SK-N-SH (cell line): ENCODE results near the gene KRT23. TPM values are rescaled to one million over a fixed set of nuclear protein-coding genes. Genes with fewer than 3 reads are reported as not detected.
A peak's percentile ranks its signal among the peaks of the same experiment; 100 is the strongest.

Experiments
- CHD2 ChIP-seq: fragments of 150-350 bp; IDR thresholded peaks from 2 replicates; pipeline ENCODE4 v1.6.1; 2018; ENCODE audit warnings: low read length; ENCODE audit not compliant: partially characterized antibody
- CTCF ChIP-seq: fragments of 200-600 bp; sonication (generic); IDR thresholded peaks from 2 replicates; pipeline ENCODE4 v1.6.1; 2017; ENCODE audit warnings: antibody characterized with exemption, mild to moderate bottlenecking, moderate library complexity
- EP300 ChIP-seq, 2 experiments: IDR thresholded peaks; 2 replicates each; pipeline versions ENCODE4 v1.4.0 to v1.6.1; 2012; ENCODE audit warnings: borderline replicate concordance in 1 of 2, low read depth in 1 of 2, low read length in 1 of 2
- EZH2phosphoT487 ChIP-seq: fragments of 200-600 bp; sonication (generic); IDR thresholded peaks from 2 replicates; pipeline ENCODE4 v1.6.1; 2017; ENCODE audit warnings: low read depth, mixed run types, mild to moderate bottlenecking, antibody characterized with exemption, moderate library complexity, borderline replicate concordance
- FOXJ3 ChIP-seq: sonication (generic); formaldehyde crosslinking; IDR thresholded peaks from 2 replicates; pipeline ENCODE4 v1.5.1; 2020; ENCODE audit warnings: mild to moderate bottlenecking, missing genetic modification reagents
- GATA2 ChIP-seq: sonication (generic); formaldehyde crosslinking; IDR thresholded peaks from 2 replicates; pipeline ENCODE4 v1.5.0; 2020; ENCODE audit warnings: mild to moderate bottlenecking, missing genetic modification reagents
- JUND ChIP-seq: IDR thresholded peaks from 2 replicates; pipeline ENCODE4 v1.4.0; 2012
- MEF2A ChIP-seq: IDR thresholded peaks from 2 replicates; pipeline ENCODE4 v1.4.0; 2012; ENCODE audit warnings: low read depth, borderline replicate concordance
- POLR2AphosphoS5 ChIP-seq: IDR thresholded peaks from 2 replicates; pipeline ENCODE4 v1.6.1; 2012; ENCODE audit warnings: low read depth, low read length
- RAD21 ChIP-seq: IDR thresholded peaks from 2 replicates; pipeline ENCODE4 v1.6.1; 2012; ENCODE audit warnings: mild to moderate bottlenecking, low read length
- SIN3A ChIP-seq: IDR thresholded peaks from 2 replicates; pipeline ENCODE4 v1.6.1; 2012; ENCODE audit warnings: low read depth, mild to moderate bottlenecking, low read length, moderate library complexity, borderline replicate concordance
- SMC3 ChIP-seq: IDR thresholded peaks from 2 replicates; pipeline ENCODE4 v1.6.1; 2012; ENCODE audit warnings: low read depth, low read length, improper control_type of control experiment
- TEAD4 ChIP-seq: IDR thresholded peaks from 2 replicates; pipeline ENCODE4 v1.4.0; 2012; ENCODE audit warnings: mild to moderate bottlenecking, borderline replicate concordance; ENCODE audit not compliant: insufficient read depth
- USF1 ChIP-seq: IDR thresholded peaks from 2 replicates; pipeline ENCODE4 v1.4.0; 2012; ENCODE audit warnings: low read depth, borderline replicate concordance
- YY1 ChIP-seq: IDR thresholded peaks from 2 replicates; pipeline ENCODE4 v1.4.0; 2012; ENCODE audit warnings: low read depth, mild to moderate bottlenecking
- polyA plus RNA-seq, 3 experiments: library from polyadenylated mRNA; depleted of rRNA; stranded (reverse); fragments of >200 nt; gene quantifications; 2 replicates each; pipeline ENCODE4 v1.2.3, GENCODE V29; 2012
- TF ChIP-seq, protein P1 (sequence below): IDR thresholded peaks from 2 replicates; pipeline ENCODE4 v1.6.1; 2012; ENCODE audit warnings: mild to moderate bottlenecking, low read depth, low read length, moderate library complexity

The KRT23 gene
- polyA plus RNA-seq, 1 of the 3 experiments (the other 2 are of a cell fraction), result not detected

DNA sequence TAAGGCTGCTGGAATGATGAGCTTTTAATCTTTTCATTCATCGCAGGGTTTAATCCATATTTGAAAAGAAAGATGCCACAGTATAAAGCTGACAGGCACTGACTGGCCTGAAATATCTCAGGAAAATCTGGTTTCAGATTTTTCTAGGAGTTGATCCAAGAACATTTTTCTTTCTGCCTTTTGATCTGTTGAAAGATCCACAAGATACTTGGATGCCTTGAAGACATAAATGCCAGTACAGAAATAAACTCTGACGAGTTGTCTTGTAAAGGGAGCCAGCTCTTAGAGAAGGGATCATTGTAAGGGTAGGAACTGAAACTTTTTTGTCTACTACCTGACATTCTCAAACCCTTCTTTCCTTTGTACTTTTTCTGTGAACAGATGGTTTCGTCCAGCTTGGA lies 27.0 kb downstream of the KRT23 start (continued):
- TF ChIP-seq, protein P1, sequence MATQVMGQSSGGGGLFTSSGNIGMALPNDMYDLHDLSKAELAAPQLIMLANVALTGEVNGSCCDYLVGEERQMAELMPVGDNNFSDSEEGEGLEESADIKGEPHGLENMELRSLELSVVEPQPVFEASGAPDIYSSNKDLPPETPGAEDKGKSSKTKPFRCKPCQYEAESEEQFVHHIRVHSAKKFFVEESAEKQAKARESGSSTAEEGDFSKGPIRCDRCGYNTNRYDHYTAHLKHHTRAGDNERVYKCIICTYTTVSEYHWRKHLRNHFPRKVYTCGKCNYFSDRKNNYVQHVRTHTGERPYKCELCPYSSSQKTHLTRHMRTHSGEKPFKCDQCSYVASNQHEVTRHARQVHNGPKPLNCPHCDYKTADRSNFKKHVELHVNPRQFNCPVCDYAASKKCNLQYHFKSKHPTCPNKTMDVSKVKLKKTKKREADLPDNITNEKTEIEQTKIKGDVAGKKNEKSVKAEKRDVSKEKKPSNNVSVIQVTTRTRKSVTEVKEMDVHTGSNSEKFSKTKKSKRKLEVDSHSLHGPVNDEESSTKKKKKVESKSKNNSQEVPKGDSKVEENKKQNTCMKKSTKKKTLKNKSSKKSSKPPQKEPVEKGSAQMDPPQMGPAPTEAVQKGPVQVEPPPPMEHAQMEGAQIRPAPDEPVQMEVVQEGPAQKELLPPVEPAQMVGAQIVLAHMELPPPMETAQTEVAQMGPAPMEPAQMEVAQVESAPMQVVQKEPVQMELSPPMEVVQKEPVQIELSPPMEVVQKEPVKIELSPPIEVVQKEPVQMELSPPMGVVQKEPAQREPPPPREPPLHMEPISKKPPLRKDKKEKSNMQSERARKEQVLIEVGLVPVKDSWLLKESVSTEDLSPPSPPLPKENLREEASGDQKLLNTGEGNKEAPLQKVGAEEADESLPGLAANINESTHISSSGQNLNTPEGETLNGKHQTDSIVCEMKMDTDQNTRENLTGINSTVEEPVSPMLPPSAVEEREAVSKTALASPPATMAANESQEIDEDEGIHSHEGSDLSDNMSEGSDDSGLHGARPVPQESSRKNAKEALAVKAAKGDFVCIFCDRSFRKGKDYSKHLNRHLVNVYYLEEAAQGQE, result no peak
- no peak for TF ChIP-seq FOXJ3
- TF ChIP-seq RAD21, result no peak
- TF ChIP-seq MEF2A, result peak; percentile 70
- TF ChIP-seq SMC3, result no peak
- no peak for TF ChIP-seq CTCF
- peak; percentile 52; the same call in 1 of the 2 replicates for TF ChIP-seq TEAD4
- TF ChIP-seq CHD2, result no peak
- peak; percentile 40; the same call in 1 of the 2 replicates for TF ChIP-seq POLR2AphosphoS5
- no peak for TF ChIP-seq YY1
- TF ChIP-seq GATA2 (CRISPR knock-in tag), result no peak
- TF ChIP-seq USF1, result no peak
- TF ChIP-seq EP300 (IDR thresholded peaks at IDR 0.05; ENCODE audit: borderline replicate concordance in 1 of 2, low read depth in 1 of 2, low read length in 1 of 2), result peak in 1 of 2 experiments; percentile 58; a peak in 2 of 4 replicates
- TF ChIP-seq SIN3A, result no peak
- peak; percentile 75 for TF ChIP-seq JUND
- TF ChIP-seq EZH2phosphoT487, result no peak
